Mucosa of descending colon (tissue), 3 donors: ENCODE data around the gene JSRP1. TPM values are rescaled to one million over a fixed set of nuclear protein-coding genes. Genes with fewer than 3 reads are reported as not detected.

Experiments
- ATAC-seq: fragments of 200-7000 bp; cut with Tn5 transposase; one replicate; pipeline ENCODE4 v1.9.1; 2020; ENCODE audit warnings: mild to moderate bottlenecking, moderate library complexity
- DNase-seq, 3 donors: peaks; one replicate each; pipeline ENCODE4 v3.0.0-alpha.2; 2020
- H3K36me3 ChIP-seq: fragments of 200-600 bp; one replicate; pipeline ENCODE4 v1.8.0; 2021; ENCODE audit warnings: low read depth, mild to moderate bottlenecking
- H3K4me1 ChIP-seq: fragments of 200-600 bp; one replicate; pipeline ENCODE4 v1.8.0; 2021; ENCODE audit warnings: low read depth, mild to moderate bottlenecking
- H3K4me3 ChIP-seq: fragments of 200-600 bp; one replicate; pipeline ENCODE4 v1.8.0; 2021; ENCODE audit warnings: mild to moderate bottlenecking
- H3K9me3 ChIP-seq: fragments of 200-600 bp; one replicate; pipeline ENCODE4 v1.8.0; 2021; ENCODE audit warnings: mild to moderate bottlenecking
- intact Hi-C, 2 donors: fragments of 100-400 bp; cut with DNase I in 1 of 2; cut with micrococcal nuclease in 1 of 2; formaldehyde crosslinking; loops; one replicate each; pipeline versions ENCODE4 v1.11.0 to v1.11.1; 2022; cut with DNase I, micrococcal nuclease
- total RNA-seq, 3 donors: library from RNA; stranded (reverse); fragmentation: NEBNext Ultra II Directional in 2 of 3; extraction: Animal tissue kit (Norgen Biotek cat#: 25700) in 2 of 3; gene quantifications; one replicate each; pipeline versions ENCODE4 v1.2.1 to v1.2.4, GENCODE V29; 2021 to 2023
- TF ChIP-seq, protein P1 (sequence below): fragments of 200-600 bp; IDR thresholded peaks from one replicate; pipeline ENCODE4 v1.8.0; 2022; ENCODE audit warnings: antibody characterized with exemption, mild to moderate bottlenecking
- donor health status: DM: no; HTN: no; CAD: no; lungs with moderate emphysema.
- donor health status: DM: no; HTN: no; CAD: no.
- donor health status: DM: no; HTN: yes; CAD: no.

JSRP1 gene
- total RNA-seq, 3 donors from 2014 or later, result 0.38 to 2.4 (median 0.87) TPM

DNA sequence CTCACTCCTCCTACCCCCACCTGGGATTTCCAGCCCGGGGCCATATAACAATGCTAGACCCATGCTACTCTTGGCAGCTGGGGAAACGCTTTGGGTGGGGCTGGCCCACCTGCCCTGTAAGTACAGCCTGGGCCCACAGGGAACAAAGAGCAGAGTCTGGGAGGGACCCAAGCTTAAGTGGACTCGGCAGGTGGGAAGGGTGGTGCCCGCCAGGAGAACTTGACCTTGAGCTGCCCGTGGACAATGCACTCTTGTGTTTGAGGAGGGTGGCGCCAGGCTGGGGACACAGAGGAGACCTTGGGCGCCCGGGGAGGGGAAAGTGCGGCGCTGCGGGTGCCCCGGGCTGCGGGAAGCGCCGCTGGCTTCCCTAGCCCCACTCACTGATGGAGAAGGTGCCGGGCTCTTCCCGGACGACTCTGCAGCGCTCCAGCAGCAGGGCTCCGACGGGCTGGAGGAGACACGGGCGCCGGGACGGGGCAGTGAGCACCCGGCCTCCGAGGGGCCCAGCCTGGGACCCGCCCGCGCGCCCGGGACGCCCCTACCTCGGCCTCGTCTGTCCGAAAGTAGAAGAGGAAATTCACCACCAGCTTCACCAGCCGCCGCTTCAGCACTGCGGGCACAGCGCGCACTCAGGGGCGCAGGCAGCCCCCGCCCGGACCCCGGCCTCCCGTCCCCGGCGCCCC lies 20.7 kb downstream of the JSRP1 start:
- peak; percentile 61 for ATAC-seq
- intact Hi-C loops, result loop anchor here (5.0 to 10.0 kb wide), 2 partner anchors 37 to 89 kb away; partner anchors contain the start of genes LSM7 (in 1 of the 2) and SPPL2B (in 1 of the 2)
- H3K4me1 ChIP-seq, result peaks cover 39% of the 10 kb centered on the region
- TF ChIP-seq, protein P1, sequence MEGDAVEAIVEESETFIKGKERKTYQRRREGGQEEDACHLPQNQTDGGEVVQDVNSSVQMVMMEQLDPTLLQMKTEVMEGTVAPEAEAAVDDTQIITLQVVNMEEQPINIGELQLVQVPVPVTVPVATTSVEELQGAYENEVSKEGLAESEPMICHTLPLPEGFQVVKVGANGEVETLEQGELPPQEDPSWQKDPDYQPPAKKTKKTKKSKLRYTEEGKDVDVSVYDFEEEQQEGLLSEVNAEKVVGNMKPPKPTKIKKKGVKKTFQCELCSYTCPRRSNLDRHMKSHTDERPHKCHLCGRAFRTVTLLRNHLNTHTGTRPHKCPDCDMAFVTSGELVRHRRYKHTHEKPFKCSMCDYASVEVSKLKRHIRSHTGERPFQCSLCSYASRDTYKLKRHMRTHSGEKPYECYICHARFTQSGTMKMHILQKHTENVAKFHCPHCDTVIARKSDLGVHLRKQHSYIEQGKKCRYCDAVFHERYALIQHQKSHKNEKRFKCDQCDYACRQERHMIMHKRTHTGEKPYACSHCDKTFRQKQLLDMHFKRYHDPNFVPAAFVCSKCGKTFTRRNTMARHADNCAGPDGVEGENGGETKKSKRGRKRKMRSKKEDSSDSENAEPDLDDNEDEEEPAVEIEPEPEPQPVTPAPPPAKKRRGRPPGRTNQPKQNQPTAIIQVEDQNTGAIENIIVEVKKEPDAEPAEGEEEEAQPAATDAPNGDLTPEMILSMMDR, result no peak
- peaks cover 3% of the 10 kb centered on the region for H3K36me3 ChIP-seq
- peak overlapping the region; percentile 92 for H3K4me3 ChIP-seq
- DNase-seq, result peak; percentile 86 to 87 (median 86)
- H3K9me3 ChIP-seq, result no peaks in the 10 kb centered on the region

DNA sequence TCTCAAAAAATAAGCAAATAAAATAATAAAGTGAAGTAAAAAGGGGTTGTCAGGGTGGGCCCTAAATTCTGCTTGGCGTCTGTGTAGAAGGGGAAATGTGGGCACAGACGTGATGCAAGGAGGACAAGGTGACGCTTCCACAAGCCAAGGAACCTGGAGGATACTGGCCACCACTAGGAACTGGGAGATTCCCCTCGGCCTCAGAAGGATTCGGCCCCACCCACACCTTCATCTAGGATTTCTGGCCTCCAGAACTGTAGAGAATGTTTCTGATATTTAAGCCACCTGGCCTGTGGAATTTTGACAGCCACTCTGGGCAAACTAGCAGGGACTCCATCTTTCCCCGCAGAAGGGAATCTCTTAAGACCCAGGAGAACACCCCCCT lies 21.2 kb downstream of the JSRP1 start:
- Histone ChIP-seq H3K9me3 (no peaks in the 10 kb centered on the region), H3K36me3 (peaks cover 5% of the 10 kb centered on the region), H3K4me3 (peak overlapping the region; percentile 92), H3K4me1 (peaks cover 36% of the 10 kb centered on the region)
- ATAC-seq, result peak; percentile 2
- intact Hi-C loops, result loop anchor here (5.0 to 10.0 kb wide), 2 partner anchors 37 to 90 kb away; partner anchors contain the start of genes LSM7 (in 1 of the 2) and SPPL2B (in 1 of the 2)
- TF ChIP-seq, protein P1, result no peak
- DNase-seq, result no peak

DNA sequence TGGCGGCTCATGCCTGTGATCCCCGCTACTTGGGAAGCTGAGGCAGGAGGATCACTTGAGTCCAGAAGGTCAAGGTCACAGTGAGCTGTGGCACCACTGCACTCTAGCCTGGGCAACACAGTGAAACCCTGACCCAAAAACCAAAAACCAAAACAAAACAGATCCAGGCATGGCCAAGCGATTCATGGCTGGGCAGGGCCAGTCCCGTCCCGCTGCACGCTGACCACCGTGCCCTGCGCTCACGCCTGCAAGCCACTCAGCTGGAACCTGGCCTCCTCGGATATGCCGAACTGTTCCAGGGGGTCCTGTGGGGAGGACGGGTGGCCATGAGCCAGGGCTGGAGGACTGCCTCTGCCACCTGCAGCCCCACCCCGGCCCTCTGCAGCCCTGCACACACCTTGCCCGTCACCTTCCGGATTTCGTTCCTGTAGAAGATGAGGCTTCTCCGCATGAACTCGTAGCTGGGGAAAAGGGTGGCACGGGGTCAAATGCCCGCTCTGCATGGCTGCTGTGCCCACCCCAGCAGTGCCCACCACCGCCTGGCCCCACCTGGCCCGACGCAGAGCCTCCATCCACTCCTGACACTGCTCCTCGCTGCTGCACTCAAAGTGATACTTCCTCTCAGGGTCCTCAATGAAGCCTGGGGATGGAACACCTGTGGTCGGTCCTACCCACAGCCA lies 22.5 kb downstream of the JSRP1 start:
- Histone ChIP-seq H3K4me1 (peaks cover 27% of the 10 kb centered on the region), H3K36me3 (peaks cover 5% of the 10 kb centered on the region), H3K4me3 (no peak overlapping the region), H3K9me3 (no peaks in the 10 kb centered on the region)
- TF ChIP-seq, protein P1, result no peak
- DNase-seq (no peak), ATAC-seq (no peak)
- intact Hi-C loops, result loop anchor here in 1 of 2 donors (10.0 kb wide), 1 partner anchor 91 kb away; the partner anchor contains the start of genes LSM7 and SPPL2B

DNA sequence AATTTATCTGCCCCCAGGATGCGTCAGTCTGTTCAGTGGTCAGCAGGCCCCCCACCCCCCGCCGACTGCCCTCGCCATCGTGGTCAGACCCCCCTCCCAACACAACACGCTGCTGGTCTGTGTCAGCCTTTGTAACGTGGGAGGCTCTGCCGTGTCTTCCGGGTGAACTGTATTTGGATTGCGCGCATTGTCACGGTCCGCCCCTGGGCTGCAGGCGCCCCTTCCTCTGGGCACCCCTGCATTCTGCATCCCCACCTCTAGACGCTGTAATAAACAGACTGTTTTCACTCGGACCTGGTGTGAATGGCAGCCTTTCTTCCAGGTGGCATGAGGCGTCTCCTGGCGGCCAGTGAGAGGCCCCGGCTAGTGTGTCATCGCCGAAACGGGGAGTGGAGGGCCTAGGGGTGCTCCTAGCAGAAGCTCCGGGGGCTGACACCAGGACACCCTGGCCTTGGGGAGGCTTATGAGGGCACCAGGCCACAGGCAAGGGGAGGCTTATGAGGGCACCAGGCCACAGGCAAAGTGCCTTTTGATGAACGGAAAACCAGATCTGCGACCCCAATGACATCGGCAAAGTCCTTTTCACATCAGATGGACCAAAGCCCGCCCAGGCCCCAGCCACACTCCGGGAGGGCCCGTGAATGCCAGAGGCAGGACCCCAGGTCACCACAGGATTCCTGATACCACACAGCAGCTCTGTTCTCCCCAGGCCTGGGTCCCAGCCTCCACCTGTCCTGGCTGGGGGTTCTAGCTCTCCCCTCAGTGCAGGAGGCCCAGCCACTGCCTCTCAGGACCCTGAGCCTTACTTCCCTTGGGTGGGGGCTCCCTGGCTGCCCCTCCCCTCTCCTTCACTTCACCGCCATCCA lies 23.7 kb downstream of the JSRP1 start:
- Histone ChIP-seq H3K4me3 (no peak overlapping the region), H3K4me1 (peaks cover 15% of the 10 kb centered on the region), H3K9me3 (no peaks in the 10 kb centered on the region), H3K36me3 (peaks cover 6% of the 10 kb centered on the region)
- TF ChIP-seq, protein P1, result no peak
- ATAC-seq, result no peak
- intact Hi-C loops, result loop anchor here in 1 of 2 donors (10.0 kb wide), 1 partner anchor 92 kb away; the partner anchor contains the start of genes LSM7 and SPPL2B
- DNase-seq, result no peak

DNA sequence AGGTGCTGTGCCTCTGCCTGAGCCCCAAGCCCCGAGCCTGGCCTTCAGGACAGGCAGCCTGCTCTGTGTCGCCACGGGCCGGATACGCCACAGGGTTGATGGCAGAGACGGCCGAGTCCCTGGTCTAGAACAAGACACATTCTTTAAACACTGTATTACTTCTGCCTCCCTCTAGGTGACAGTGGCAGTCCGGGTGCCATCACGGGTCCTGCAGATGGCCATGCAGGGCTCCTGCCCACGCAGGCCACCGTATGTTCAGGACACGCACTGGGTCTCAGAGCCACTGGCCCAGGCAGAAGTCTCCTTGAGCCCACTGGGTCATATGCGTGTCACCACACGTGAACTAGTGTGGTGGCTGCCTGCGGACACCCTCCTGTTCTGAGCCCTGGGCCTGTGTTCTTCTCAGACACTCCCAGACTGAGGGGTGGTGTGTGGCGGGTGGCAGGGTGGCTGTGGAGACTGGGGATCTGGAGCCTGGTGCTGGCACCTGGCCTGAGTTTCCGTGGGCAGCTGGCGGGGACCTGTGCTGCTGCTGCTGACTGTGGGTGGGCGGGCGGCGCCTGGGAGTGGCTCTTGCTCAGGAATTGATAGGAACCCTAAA lies 24.5 kb downstream of the JSRP1 start:
- TF ChIP-seq, protein P1, result no peak
- H3K9me3 ChIP-seq, result no peaks in the 10 kb centered on the region
- ATAC-seq (no peak), DNase-seq (no peak)
- peaks cover 14% of the 10 kb centered on the region for H3K4me1 ChIP-seq
- peaks cover 8% of the 10 kb centered on the region for H3K36me3 ChIP-seq
- H3K4me3 ChIP-seq, result no peak overlapping the region
- intact Hi-C loops, result loop anchor here in 1 of 2 donors (10.0 kb wide), 1 partner anchor 93 kb away; the partner anchor contains the start of genes LSM7 and SPPL2B
